GM23248 (cell line): ENCODE results near the gene BEND3.

Experiments
- EZH2 ChIP-seq: fragments of 200-600 bp; sonication (generic); IDR thresholded peaks from 2 replicates; pipeline ENCODE4 v1.6.1; 2018; ENCODE audit warnings: antibody characterized with exemption, mild to moderate bottlenecking; ENCODE audit not compliant: insufficient read depth, poor library complexity, severe bottlenecking
- EZH2phosphoT487 ChIP-seq: fragments of 200-600 bp; sonication (generic); IDR thresholded peaks from 2 replicates; pipeline ENCODE4 v1.6.1; 2018; ENCODE audit warnings: antibody characterized with exemption, moderate library complexity, mild to moderate bottlenecking, low read depth; ENCODE audit not compliant: insufficient read depth

GRCh38 chr6:107124934-107125348 is 9.6 kb upstream of the BEND3 start:
- no peak for TF ChIP-seq EZH2
- TF ChIP-seq EZH2phosphoT487, result no peak
